GM23248 (cell line): ENCODE results near the gene AGRN.

ENCODE experiments used
- EZH2 ChIP-seq: fragments of 200-600 bp; sonication (generic); IDR thresholded peaks from 2 replicates; pipeline ENCODE4 v1.6.1; 2018; ENCODE audit warnings: antibody characterized with exemption, mild to moderate bottlenecking; ENCODE audit not compliant: insufficient read depth, poor library complexity, severe bottlenecking
- EZH2phosphoT487 ChIP-seq: fragments of 200-600 bp; sonication (generic); IDR thresholded peaks from 2 replicates; pipeline ENCODE4 v1.6.1; 2018; ENCODE audit warnings: antibody characterized with exemption, moderate library complexity, mild to moderate bottlenecking, low read depth; ENCODE audit not compliant: insufficient read depth

- no peak for TF ChIP-seq EZH2
- no peak for TF ChIP-seq EZH2phosphoT487
Measured at GRCh38 chr1:981955-982558, 37.9 kb upstream of the AGRN start, which contains the start of gene PERM1.
